OCI-LY3 (cell line): ENCODE results near the gene SPATA16.

ENCODE experiments used
- CTCF ChIP-seq: fragments of 200-600, 300-600 bp; sonication (generic); IDR thresholded peaks from 2 replicates; pipeline ENCODE4 v1.5.1; 2014; ENCODE audit warnings: antibody characterized with exemption, low read length, low read depth
- EZH2phosphoT487 ChIP-seq: fragments of 200-600 bp; shearing (Covaris generic); IDR thresholded peaks from 2 replicates; pipeline ENCODE4 v1.6.1; 2018; ENCODE audit warnings: antibody characterized with exemption, mixed run types, low read depth

- no peak for TF ChIP-seq CTCF
- no peak for TF ChIP-seq EZH2phosphoT487
Observed at GRCh38 chr3:173001622-173002021, 139.4 kb downstream of the SPATA16 start.
